DMS 273 (cell line): ENCODE data around the gene NGDN.
A peak's percentile ranks its signal among the peaks of the same experiment; 100 is the strongest.

Source experiments
- DNase-seq: peaks from one replicate; lab custom pipeline; 2025; ENCODE audit not compliant: unreplicated experiment; lab: John Stamatoyannopoulos, UW

The NGDN gene

GRCh38 chr14:23438101-23438971 is 31.2 kb upstream of the NGDN start:
- no peak for DNase-seq

GRCh38 chr14:23439107-23439835 is 30.2 kb upstream of the NGDN start:
- DNase-seq, result no peak

- DNase-seq, result no peak
Measured at GRCh38 chr14:23441076-23441475, 28.4 kb upstream of the NGDN start.

GRCh38 chr14:23442721-23443356 is 26.7 kb upstream of the NGDN start:
- no peak for DNase-seq

GRCh38 chr14:23443411-23443812 is 26.1 kb upstream of the NGDN start:
- DNase-seq, result no peak

GRCh38 chr14:23443881-23444280 is 25.6 kb upstream of the NGDN start:
- no peak for DNase-seq

GRCh38 chr14:23444314-23444713 is 25.2 kb upstream of the NGDN start:
- DNase-seq, result no peak

GRCh38 chr14:23445773-23446172 is 23.7 kb upstream of the NGDN start:
- DNase-seq, result peak; percentile 33

- DNase-seq, result no peak
Measured at GRCh38 chr14:23446291-23446851, 23.1 kb upstream of the NGDN start.

- no peak for DNase-seq
Measured at GRCh38 chr14:23447361-23448350, 21.8 kb upstream of the NGDN start.

- DNase-seq, result no peak
Measured at GRCh38 chr14:23449314-23449713, 20.2 kb upstream of the NGDN start.

GRCh38 chr14:23450379-23450778 is 19.1 kb upstream of the NGDN start:
- peak; percentile 17 for DNase-seq

- no peak for DNase-seq
Measured at GRCh38 chr14:23452237-23452636, 17.3 kb upstream of the NGDN start.

GRCh38 chr14:23454445-23454856 is 15.1 kb upstream of the NGDN start:
- DNase-seq, result peak; percentile 36

- peak; percentile 34 for DNase-seq
Measured at GRCh38 chr14:23456883-23457586, 12.5 kb upstream of the NGDN start.

- no peak for DNase-seq
Measured at GRCh38 chr14:23457587-23458445, 11.7 kb upstream of the NGDN start.

GRCh38 chr14:23460960-23461359 is 8.5 kb upstream of the NGDN start:
- DNase-seq, result no peak

- DNase-seq, result no peak
Measured at GRCh38 chr14:23464700-23465099, 4.8 kb upstream of the NGDN start.

GRCh38 chr14:23465261-23465660 is 4.2 kb upstream of the NGDN start:
- no peak for DNase-seq
